RWPE2 (cell line): Measurements from ENCODE around the gene RTEL1.

Experiments used
- ATAC-seq: fragments of 200-7000 bp; cut with Tn5 transposase; 3 replicates; pipeline ENCODE4 v1.9.1; 2021; ENCODE audit warnings: low read depth
- DNase-seq: peaks from one replicate; pipeline ENCODE4 v3.0.0-alpha.2; 2020; ENCODE audit warnings: low spot score
- H3K27ac ChIP-seq: fragments of 450-650 bp; 2 replicates; pipeline ENCODE4 v1.5.1; 2017; ENCODE audit warnings: mild to moderate bottlenecking; ENCODE audit not compliant: poor library complexity, severe bottlenecking
- H3K27me3 ChIP-seq: fragments of 250-450 bp; sonication (Bioruptor Pico); 2 replicates; pipeline ENCODE4 v1.5.1; 2021; ENCODE audit warnings: mild to moderate bottlenecking, moderate library complexity; ENCODE audit not compliant: insufficient read depth, poor library complexity, severe bottlenecking
- H3K36me3 ChIP-seq: fragments of 250-450 bp; sonication (Bioruptor Pico); 2 replicates; pipeline ENCODE4 v1.5.1; 2020; ENCODE audit warnings: low read depth, mild to moderate bottlenecking, moderate library complexity
- H3K4me1 ChIP-seq: fragments of 250-450 bp; sonication (Bioruptor Pico); 2 replicates; pipeline ENCODE4 v1.5.1; 2021; ENCODE audit warnings: mild to moderate bottlenecking, moderate library complexity; ENCODE audit not compliant: insufficient read depth, poor library complexity, severe bottlenecking
- H3K4me3 ChIP-seq: fragments of 250-450 bp; sonication (Bioruptor Pico); 2 replicates; pipeline ENCODE4 v1.5.1; 2021; ENCODE audit warnings: mild to moderate bottlenecking, moderate library complexity; ENCODE audit not compliant: severe bottlenecking
- H3K9me3 ChIP-seq: fragments of 250-450 bp; sonication (Bioruptor Pico); 2 replicates; pipeline ENCODE4 v1.5.1; 2021; ENCODE audit warnings: mild to moderate bottlenecking, moderate library complexity; ENCODE audit not compliant: severe bottlenecking
- TF ChIP-seq, protein P1 (sequence below): fragments of 450-650 bp; IDR thresholded peaks from one replicate; pipeline ENCODE4 v1.5.1; 2017; ENCODE audit warnings: mild to moderate bottlenecking, moderate library complexity; ENCODE audit not compliant: poor library complexity, severe bottlenecking

Gene RTEL1

GRCh38 chr20:63619086-63619485, 39.0 kb upstream of the RTEL1 start:
- Histone ChIP-seq H3K4me3 (no peak overlapping the region), H3K27ac (no peak overlapping the region), H3K9me3 (no peaks in the 10 kb centered on the region), H3K4me1 (no peaks in the 10 kb centered on the region), H3K27me3 (no peaks in the 10 kb centered on the region), H3K36me3 (peaks cover 50% of the 10 kb centered on the region)
- TF ChIP-seq, protein P1, sequence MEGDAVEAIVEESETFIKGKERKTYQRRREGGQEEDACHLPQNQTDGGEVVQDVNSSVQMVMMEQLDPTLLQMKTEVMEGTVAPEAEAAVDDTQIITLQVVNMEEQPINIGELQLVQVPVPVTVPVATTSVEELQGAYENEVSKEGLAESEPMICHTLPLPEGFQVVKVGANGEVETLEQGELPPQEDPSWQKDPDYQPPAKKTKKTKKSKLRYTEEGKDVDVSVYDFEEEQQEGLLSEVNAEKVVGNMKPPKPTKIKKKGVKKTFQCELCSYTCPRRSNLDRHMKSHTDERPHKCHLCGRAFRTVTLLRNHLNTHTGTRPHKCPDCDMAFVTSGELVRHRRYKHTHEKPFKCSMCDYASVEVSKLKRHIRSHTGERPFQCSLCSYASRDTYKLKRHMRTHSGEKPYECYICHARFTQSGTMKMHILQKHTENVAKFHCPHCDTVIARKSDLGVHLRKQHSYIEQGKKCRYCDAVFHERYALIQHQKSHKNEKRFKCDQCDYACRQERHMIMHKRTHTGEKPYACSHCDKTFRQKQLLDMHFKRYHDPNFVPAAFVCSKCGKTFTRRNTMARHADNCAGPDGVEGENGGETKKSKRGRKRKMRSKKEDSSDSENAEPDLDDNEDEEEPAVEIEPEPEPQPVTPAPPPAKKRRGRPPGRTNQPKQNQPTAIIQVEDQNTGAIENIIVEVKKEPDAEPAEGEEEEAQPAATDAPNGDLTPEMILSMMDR, result no peak
- DNase-seq, result peak; percentile 77
- ATAC-seq, result no peak

GRCh38 chr20:63619505-63619904, 38.6 kb upstream of the RTEL1 start:
- no peaks in the 10 kb centered on the region for H3K27me3 ChIP-seq
- no peak overlapping the region for H3K27ac ChIP-seq
- no peaks in the 10 kb centered on the region for H3K4me1 ChIP-seq
- no peaks in the 10 kb centered on the region for H3K9me3 ChIP-seq
- ATAC-seq (no peak), DNase-seq (peak; percentile 74)
- TF ChIP-seq, protein P1, result no peak
- no peak overlapping the region for H3K4me3 ChIP-seq
- H3K36me3 ChIP-seq, result peaks cover 49% of the 10 kb centered on the region

DNA sequence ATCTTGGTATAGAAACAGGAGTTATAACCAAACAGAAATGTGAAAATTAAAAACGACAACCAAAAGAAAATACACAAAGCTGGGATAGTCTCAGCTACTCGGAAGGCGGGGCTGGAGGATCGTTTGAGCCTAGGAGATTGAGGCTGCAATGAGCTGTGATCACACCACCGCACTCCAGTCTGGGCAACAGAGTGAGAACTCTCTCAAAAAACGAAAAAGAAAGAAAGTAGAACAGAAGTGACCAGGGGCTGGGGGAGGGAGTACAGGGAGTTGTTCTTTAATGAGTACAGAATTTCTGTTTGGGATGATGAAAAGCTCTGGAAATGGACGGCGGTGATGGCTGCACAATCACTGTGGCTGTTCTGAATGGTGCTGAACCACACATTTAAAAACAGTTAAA, 37.1 kb upstream of the RTEL1 start:
- no peak overlapping the region for H3K27ac ChIP-seq

DNA sequence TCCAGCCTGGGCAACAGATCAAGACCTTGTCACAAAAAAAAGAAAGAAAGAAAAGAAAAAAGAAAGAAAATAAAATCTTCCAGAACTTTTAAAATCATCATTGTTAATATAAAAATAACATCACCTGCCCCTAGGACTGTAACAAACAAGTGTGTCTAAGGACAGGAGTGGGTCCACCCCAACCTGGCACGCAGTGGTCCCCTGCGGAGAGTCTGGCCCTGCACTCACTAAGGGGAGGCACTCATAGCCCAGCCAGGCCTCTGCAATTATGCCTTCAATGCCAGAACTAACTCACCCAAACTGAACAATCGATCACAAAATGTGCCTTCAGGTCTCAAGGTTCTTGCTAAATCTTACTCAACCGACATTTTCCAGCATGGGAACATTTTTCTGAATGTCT, 36.0 kb upstream of the RTEL1 start:
- DNase-seq, result peak; percentile 69
- Histone ChIP-seq H3K27me3 (no peaks in the 10 kb centered on the region), H3K27ac (no peak overlapping the region), H3K9me3 (no peaks in the 10 kb centered on the region), H3K4me3 (no peak overlapping the region), H3K4me1 (no peaks in the 10 kb centered on the region), H3K36me3 (peaks cover 33% of the 10 kb centered on the region)
- TF ChIP-seq, protein P1, result no peak
- no peak for ATAC-seq

More for the DNA sequence above, 37.1 kb upstream of the RTEL1 start:
- Histone ChIP-seq H3K4me3 (no peak overlapping the region), H3K27me3 (no peaks in the 10 kb centered on the region), H3K36me3 (peaks cover 38% of the 10 kb centered on the region), H3K9me3 (no peaks in the 10 kb centered on the region), H3K4me1 (no peaks in the 10 kb centered on the region)
- DNase-seq (peak; percentile 54), ATAC-seq (no peak)
- TF ChIP-seq, protein P1, result no peak

DNA sequence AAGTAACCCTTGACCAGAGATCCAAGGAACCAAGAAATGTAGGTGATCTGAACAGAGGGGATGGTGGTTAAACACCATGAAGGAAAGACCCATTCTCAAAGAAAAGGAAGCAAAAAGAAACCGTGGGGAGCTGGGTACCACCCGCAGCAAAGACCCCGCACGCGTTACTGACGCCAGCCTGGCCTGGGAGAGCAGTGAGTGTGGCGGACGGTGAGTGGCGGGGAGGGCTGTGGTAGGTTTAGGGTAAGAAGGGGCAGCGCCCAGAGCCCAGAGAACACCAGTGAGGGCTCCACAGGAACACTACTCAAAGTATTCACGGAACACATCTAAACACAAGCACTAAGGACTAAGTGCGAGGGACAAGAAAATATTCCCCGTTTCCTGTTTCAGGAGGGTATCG, 35.4 kb upstream of the RTEL1 start:
- peak; percentile 83 for DNase-seq
- H3K36me3 ChIP-seq, result peaks cover 33% of the 10 kb centered on the region
- no peak overlapping the region for H3K4me3 ChIP-seq
- no peaks in the 10 kb centered on the region for H3K4me1 ChIP-seq
- no peak for ATAC-seq
- no peaks in the 10 kb centered on the region for H3K27me3 ChIP-seq
- no peak overlapping the region for H3K27ac ChIP-seq
- no peaks in the 10 kb centered on the region for H3K9me3 ChIP-seq
- TF ChIP-seq, protein P1, result no peak
